Neural cell (in vitro differentiated cells): ENCODE data around the gene SLC37A1. TPM values are rescaled to one million over a fixed set of nuclear protein-coding genes. Genes with fewer than 3 reads are reported as not detected.

Experiments
- H2AFZ ChIP-seq: fragments of 200-600, 300-800 bp; sonication (generic), shearing (Covaris generic); 2 replicates; pipeline ENCODE4 v1.6.0; 2014; ENCODE audit warnings: low read depth, mild to moderate bottlenecking, antibody characterized with exemption, low read length, moderate library complexity
- H3F3A ChIP-seq: fragments of 200-600 bp; shearing (Covaris generic); 2 replicates; pipeline ENCODE4 v1.6.1; 2016; ENCODE audit warnings: mild to moderate bottlenecking, moderate library complexity, mixed read lengths, antibody characterized with exemption, low read length; ENCODE audit not compliant: insufficient read depth, poor library complexity, severe bottlenecking
- H3K27ac ChIP-seq: fragments of 200-600, 300-800 bp; sonication (generic), shearing (Covaris generic); 2 replicates; pipeline ENCODE4 v1.5.1; 2014; ENCODE audit warnings: mild to moderate bottlenecking, low read length, moderate library complexity
- H3K27me3 ChIP-seq: fragments of 300-800, 200-600 bp; sonication (generic), shearing (Covaris generic); 2 replicates; pipeline ENCODE4 v1.6.0; 2014; ENCODE audit warnings: mild to moderate bottlenecking, low read depth, low read length, moderate library complexity; ENCODE audit not compliant: insufficient read depth
- H3K36me3 ChIP-seq: fragments of 300-800, 200-600 bp; sonication (generic), shearing (Covaris generic); 2 replicates; pipeline ENCODE4 v1.5.1; 2014; ENCODE audit warnings: mild to moderate bottlenecking, antibody characterized with exemption, low read length, moderate library complexity; ENCODE audit not compliant: insufficient read depth
- H3K4me2 ChIP-seq: fragments of 300-800, 200-600 bp; sonication (generic), shearing (Covaris generic); 2 replicates; pipeline ENCODE4 v1.6.0; 2014; ENCODE audit warnings: mild to moderate bottlenecking, low read length
- H3K4me3 ChIP-seq: fragments of 300-800, 200-600 bp; sonication (generic), shearing (Covaris generic); 2 replicates; pipeline ENCODE4 v1.5.1; 2014; ENCODE audit warnings: mild to moderate bottlenecking, low read length, moderate library complexity
- H3K79me2 ChIP-seq: fragments of 200-600 bp; shearing (Covaris generic); replicated peaks from 2 replicates; pipeline ENCODE4 v1.6.0; 2014; ENCODE audit warnings: mild to moderate bottlenecking, low read length, moderate library complexity; ENCODE audit not compliant: insufficient read depth
- H3K9ac ChIP-seq: fragments of 300-800, 200-600 bp; sonication (generic), shearing (Covaris generic); 2 replicates; pipeline ENCODE4 v1.6.1; 2016; ENCODE audit warnings: mild to moderate bottlenecking, low read length, mixed read lengths
- H3K9me2 ChIP-seq: fragments of 200-600 bp; shearing (Covaris generic); 2 replicates; pipeline ENCODE4 v1.6.1; 2016; ENCODE audit warnings: mild to moderate bottlenecking, low read length, mixed read lengths; ENCODE audit not compliant: insufficient read depth
- H3K9me3 ChIP-seq: fragments of 200-600, 300-800 bp; sonication (generic), shearing (Covaris generic); 2 replicates; pipeline ENCODE4 v1.6.1; 2016; ENCODE audit warnings: mild to moderate bottlenecking, mixed run types, low read length, moderate library complexity, mixed read lengths
- H4K20me1 ChIP-seq: fragments of 200-600 bp; shearing (Covaris generic); 2 replicates; pipeline ENCODE4 v1.6.1; 2016; ENCODE audit warnings: mild to moderate bottlenecking, mixed run types; ENCODE audit not compliant: insufficient read depth
- EP300 ChIP-seq: fragments of 450-650 bp; conservative IDR thresholded peaks from 2 replicates; pipeline ENCODE4 v1.6.1; 2014; ENCODE audit warnings: antibody characterized with exemption, mild to moderate bottlenecking, moderate library complexity; ENCODE audit not compliant: poor library complexity, severe bottlenecking
- EZH2 ChIP-seq: fragments of 200-600, 300-800 bp; shearing (Covaris generic), sonication (generic); IDR thresholded peaks from 2 replicates; pipeline ENCODE4 v1.6.1; 2014; ENCODE audit warnings: antibody characterized with exemption, low read length, borderline replicate concordance, mild to moderate bottlenecking; ENCODE audit not compliant: insufficient read depth, poor library complexity, severe bottlenecking
- MXI1 ChIP-seq: fragments of 450-650 bp; conservative IDR thresholded peaks from 2 replicates; pipeline ENCODE4 v1.6.1; 2014; ENCODE audit warnings: antibody characterized with exemption, mild to moderate bottlenecking; ENCODE audit not compliant: poor library complexity, severe bottlenecking
- POLR2AphosphoS5 ChIP-seq: IDR thresholded peaks from 2 replicates; pipeline ENCODE4 v1.6.1; 2012
- RAD21 ChIP-seq: fragments of 450-650 bp; conservative IDR thresholded peaks from 2 replicates; pipeline ENCODE4 v1.6.1; 2014; ENCODE audit warnings: antibody characterized with exemption, mild to moderate bottlenecking, moderate library complexity
- SMC3 ChIP-seq: fragments of 450-650 bp; conservative IDR thresholded peaks from 2 replicates; pipeline ENCODE4 v1.6.1; 2014; ENCODE audit warnings: antibody characterized with exemption, mild to moderate bottlenecking, moderate library complexity; ENCODE audit not compliant: poor library complexity
- TAF1 ChIP-seq: IDR thresholded peaks from 2 replicates; pipeline ENCODE4 v1.6.1; 2012; ENCODE audit warnings: low read depth
- polyA plus RNA-seq: library from polyadenylated mRNA; depleted of rRNA; stranded (reverse); fragments of >200 nt; gene quantifications from 2 replicates; pipeline ENCODE4 v1.2.3, GENCODE V29; 2014
- TF ChIP-seq, protein P1 (sequence below): IDR thresholded peaks from 2 replicates; pipeline ENCODE4 v1.6.1; 2012; ENCODE audit warnings: borderline replicate concordance
- TF ChIP-seq, protein P2 (sequence below): fragments of 450-650 bp; IDR thresholded peaks from 2 replicates; pipeline ENCODE4 v1.5.1; 2014; ENCODE audit warnings: antibody characterized with exemption, mild to moderate bottlenecking, moderate library complexity; ENCODE audit not compliant: poor library complexity, severe bottlenecking

SLC37A1 gene
- polyA plus RNA-seq, 1 donor from 2014 or later, result 60.7 TPM

DNA sequence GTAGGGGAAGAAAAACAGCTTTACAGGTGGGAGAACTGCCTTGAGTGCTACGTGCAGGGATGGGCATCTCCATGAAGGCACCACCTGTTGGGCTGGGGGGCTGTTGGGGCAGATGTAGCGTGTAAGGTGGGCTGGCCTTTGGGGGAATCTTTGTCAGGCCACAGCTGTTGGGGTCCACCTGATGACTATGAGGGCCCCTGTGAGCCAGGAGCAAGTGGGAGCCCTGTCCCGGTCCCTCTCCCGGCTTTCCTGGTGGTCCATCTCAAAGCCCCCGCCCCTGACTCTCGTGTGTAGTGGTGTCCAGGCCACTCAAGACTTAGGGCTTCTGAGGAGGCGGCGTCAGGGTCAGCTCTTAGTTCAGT is 13.5 kb downstream of the SLC37A1 start:
- Histone ChIP-seq H3K36me3 (peaks cover 8% of the 10 kb centered on the region), H2AFZ (no peak overlapping the region), H3K4me3 (no peak overlapping the region), H3K27me3 (no peaks in the 10 kb centered on the region), H4K20me1 (no peaks in the 10 kb centered on the region), H3K9ac (no peak overlapping the region), H3K4me2 (no peak overlapping the region), H3F3A (no peaks in the 10 kb centered on the region), H3K27ac (no peak overlapping the region), H3K9me3 (no peaks in the 10 kb centered on the region), H3K79me2 (peaks cover 22% of the 10 kb centered on the region), H3K9me2 (no peaks in the 10 kb centered on the region)
- no peak for TF ChIP-seq POLR2AphosphoS5
- TF ChIP-seq, protein P1, sequence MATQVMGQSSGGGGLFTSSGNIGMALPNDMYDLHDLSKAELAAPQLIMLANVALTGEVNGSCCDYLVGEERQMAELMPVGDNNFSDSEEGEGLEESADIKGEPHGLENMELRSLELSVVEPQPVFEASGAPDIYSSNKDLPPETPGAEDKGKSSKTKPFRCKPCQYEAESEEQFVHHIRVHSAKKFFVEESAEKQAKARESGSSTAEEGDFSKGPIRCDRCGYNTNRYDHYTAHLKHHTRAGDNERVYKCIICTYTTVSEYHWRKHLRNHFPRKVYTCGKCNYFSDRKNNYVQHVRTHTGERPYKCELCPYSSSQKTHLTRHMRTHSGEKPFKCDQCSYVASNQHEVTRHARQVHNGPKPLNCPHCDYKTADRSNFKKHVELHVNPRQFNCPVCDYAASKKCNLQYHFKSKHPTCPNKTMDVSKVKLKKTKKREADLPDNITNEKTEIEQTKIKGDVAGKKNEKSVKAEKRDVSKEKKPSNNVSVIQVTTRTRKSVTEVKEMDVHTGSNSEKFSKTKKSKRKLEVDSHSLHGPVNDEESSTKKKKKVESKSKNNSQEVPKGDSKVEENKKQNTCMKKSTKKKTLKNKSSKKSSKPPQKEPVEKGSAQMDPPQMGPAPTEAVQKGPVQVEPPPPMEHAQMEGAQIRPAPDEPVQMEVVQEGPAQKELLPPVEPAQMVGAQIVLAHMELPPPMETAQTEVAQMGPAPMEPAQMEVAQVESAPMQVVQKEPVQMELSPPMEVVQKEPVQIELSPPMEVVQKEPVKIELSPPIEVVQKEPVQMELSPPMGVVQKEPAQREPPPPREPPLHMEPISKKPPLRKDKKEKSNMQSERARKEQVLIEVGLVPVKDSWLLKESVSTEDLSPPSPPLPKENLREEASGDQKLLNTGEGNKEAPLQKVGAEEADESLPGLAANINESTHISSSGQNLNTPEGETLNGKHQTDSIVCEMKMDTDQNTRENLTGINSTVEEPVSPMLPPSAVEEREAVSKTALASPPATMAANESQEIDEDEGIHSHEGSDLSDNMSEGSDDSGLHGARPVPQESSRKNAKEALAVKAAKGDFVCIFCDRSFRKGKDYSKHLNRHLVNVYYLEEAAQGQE, result no peak
- no peak for TF ChIP-seq TAF1
- TF ChIP-seq RAD21, result no peak
- no peak for TF ChIP-seq EP300
- no peak for TF ChIP-seq EZH2
- TF ChIP-seq SMC3, result no peak
- no peak for TF ChIP-seq MXI1
- TF ChIP-seq, protein P2, sequence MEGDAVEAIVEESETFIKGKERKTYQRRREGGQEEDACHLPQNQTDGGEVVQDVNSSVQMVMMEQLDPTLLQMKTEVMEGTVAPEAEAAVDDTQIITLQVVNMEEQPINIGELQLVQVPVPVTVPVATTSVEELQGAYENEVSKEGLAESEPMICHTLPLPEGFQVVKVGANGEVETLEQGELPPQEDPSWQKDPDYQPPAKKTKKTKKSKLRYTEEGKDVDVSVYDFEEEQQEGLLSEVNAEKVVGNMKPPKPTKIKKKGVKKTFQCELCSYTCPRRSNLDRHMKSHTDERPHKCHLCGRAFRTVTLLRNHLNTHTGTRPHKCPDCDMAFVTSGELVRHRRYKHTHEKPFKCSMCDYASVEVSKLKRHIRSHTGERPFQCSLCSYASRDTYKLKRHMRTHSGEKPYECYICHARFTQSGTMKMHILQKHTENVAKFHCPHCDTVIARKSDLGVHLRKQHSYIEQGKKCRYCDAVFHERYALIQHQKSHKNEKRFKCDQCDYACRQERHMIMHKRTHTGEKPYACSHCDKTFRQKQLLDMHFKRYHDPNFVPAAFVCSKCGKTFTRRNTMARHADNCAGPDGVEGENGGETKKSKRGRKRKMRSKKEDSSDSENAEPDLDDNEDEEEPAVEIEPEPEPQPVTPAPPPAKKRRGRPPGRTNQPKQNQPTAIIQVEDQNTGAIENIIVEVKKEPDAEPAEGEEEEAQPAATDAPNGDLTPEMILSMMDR, result no peak

DNA sequence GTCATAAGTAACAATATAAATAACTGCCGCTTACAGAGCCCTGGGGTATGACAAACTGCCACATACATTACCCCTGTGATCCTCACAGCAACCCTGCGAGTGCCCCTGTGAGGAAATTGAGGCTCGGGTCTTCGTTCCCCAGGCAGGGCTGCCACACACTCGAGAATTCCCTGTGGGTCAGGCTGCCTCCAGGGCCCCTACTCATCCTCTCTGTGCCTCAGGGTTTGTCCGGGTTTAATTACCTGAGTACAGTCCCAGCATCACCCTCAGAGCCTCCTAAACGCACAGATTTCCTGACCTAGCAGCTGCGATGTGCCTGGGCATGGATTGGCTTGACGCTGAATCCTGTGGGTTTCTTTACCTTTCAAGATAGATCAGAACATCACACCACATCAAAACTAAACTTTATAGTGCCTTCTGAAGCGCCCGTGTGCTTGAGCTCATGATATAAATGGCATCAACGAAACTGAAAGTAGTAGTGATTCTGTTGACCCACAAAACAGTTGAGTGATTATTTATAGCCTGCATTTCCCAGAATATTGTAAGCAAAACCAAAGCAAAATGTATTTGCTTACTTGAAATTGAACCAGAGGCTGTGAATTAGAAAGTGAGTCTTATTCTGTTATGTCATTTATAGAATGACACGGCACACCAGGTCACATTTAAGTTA is 14.0 kb downstream of the SLC37A1 start:
- Histone ChIP-seq H3K4me2 (no peak overlapping the region), H3K27me3 (no peaks in the 10 kb centered on the region), H3K27ac (no peak overlapping the region), H3K9me2 (no peaks in the 10 kb centered on the region), H3F3A (no peaks in the 10 kb centered on the region), H3K4me3 (no peak overlapping the region), H3K9me3 (no peaks in the 10 kb centered on the region), H2AFZ (no peak overlapping the region), H3K36me3 (peaks cover 7% of the 10 kb centered on the region), H3K9ac (no peak overlapping the region), H3K79me2 (peaks cover 18% of the 10 kb centered on the region), H4K20me1 (no peaks in the 10 kb centered on the region)
- TF ChIP-seq SMC3 (no peak), TAF1 (no peak), EP300 (no peak), EZH2 (no peak), MXI1 (no peak), POLR2AphosphoS5 (no peak), RAD21 (no peak)
- TF ChIP-seq, protein P1, result no peak
- TF ChIP-seq, protein P2, result no peak
